Activated CD8-positive, alpha-beta memory T cell treated with anti-CD3 and anti-CD28 coated beads, Interleukin-2, amount 50 U/mL, for 1 hour (primary cell): Measurements from ENCODE around the gene NAT9.

Experiments
- DNase-seq: peaks from one replicate; pipeline ENCODE4 v3.0.0-alpha.2; 2020; ENCODE audit errors: extremely low read depth

NAT9 gene

GRCh38 chr17:74761419-74761818, 14.7 kb downstream of the NAT9 start:
- no peak for DNase-seq

GRCh38 chr17:74760404-74761105, 15.6 kb downstream of the NAT9 start:
- DNase-seq, result no peak

- DNase-seq, result no peak
Measured at GRCh38 chr17:74759941-74760340, 16.2 kb downstream of the NAT9 start.

- DNase-seq, result no peak
Measured at GRCh38 chr17:74759243-74759801, 16.8 kb downstream of the NAT9 start.

- DNase-seq, result no peak
Measured at GRCh38 chr17:74758848-74759168, 17.3 kb downstream of the NAT9 start.

- DNase-seq, result no peak
Measured at GRCh38 chr17:74757931-74758847, 18.0 kb downstream of the NAT9 start.

- DNase-seq, result no peak
Measured at GRCh38 chr17:74757502-74757901, 18.6 kb downstream of the NAT9 start.

GRCh38 chr17:74756891-74757290, 19.3 kb downstream of the NAT9 start:
- DNase-seq, result no peak

GRCh38 chr17:74755533-74755932, 20.6 kb downstream of the NAT9 start:
- DNase-seq, result no peak

- DNase-seq, result no peak
Measured at GRCh38 chr17:74754832-74755231, 21.3 kb downstream of the NAT9 start.

GRCh38 chr17:74752822-74753401, 23.2 kb downstream of the NAT9 start:
- no peak for DNase-seq

GRCh38 chr17:74752415-74752814, 23.7 kb downstream of the NAT9 start:
- no peak for DNase-seq

GRCh38 chr17:74750327-74751069, 25.6 kb downstream of the NAT9 start:
- DNase-seq, result no peak

GRCh38 chr17:74750039-74750326, 26.2 kb downstream of the NAT9 start:
- no peak for DNase-seq

- no peak for DNase-seq
Measured at GRCh38 chr17:74749279-74750038, 26.7 kb downstream of the NAT9 start.

GRCh38 chr17:74748529-74749278, 27.4 kb downstream of the NAT9 start, which contains the start of gene NHERF1:
TSS of gene NHERF1 (plus strand) at chr17:74748628. CDS start at chr17:74748847, 219 bp downstream.
- peak; percentile 73 for DNase-seq

- DNase-seq, result no peak
Measured at GRCh38 chr17:74748279-74748528, 27.9 kb downstream of the NAT9 start.

- no peak for DNase-seq
Measured at GRCh38 chr17:74746922-74747321, 29.2 kb downstream of the NAT9 start.

- no peak for DNase-seq
Measured at GRCh38 chr17:74746376-74746775, 29.8 kb downstream of the NAT9 start.

GRCh38 chr17:74745548-74746177, 30.5 kb downstream of the NAT9 start:
- no peak for DNase-seq
